Measurements from ENCODE around the gene RIBC1. TPM values are rescaled to one million over a fixed set of nuclear protein-coding genes. Genes with fewer than 3 reads are reported as not detected.

Gene RIBC1
- total and polyA plus RNA-seq, 9 of the 15 experiments (the other 6 are each of a cell fraction or from before 2014, with no cell fraction given): 0.07 to 0.51 (median 0.44) TPM

DNA sequence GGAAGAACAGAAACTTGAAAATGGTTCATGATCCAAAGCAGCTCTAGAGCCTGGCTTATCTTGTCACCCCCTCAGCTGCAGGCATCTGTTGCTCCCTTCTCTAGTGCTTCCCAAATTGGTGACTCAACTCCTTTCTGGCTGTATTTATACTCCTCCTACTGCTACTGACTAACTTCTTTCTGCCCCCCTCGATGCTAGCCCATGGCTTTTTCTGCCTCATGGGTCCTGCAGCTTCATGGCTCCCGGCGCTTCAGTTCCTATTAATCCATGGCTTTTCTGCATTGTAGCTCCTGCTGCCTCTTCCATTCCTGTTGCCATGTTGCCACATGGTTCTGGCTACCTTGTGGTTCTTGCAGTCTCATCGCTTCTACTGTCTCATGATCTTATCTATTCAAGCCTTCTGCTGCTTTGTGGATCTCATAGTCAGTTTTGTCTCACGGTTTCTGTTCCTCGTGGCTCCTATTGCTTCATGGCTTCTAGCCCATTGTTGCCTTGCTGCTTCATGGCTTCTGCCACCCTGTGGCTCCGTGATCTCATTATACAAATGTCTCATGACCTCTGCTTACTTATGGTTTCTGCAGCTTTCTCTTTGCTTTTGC, 48.4 kb upstream of the RIBC1 start (continued):
- TF ChIP-seq FOXP1 (CRISPR knock-in tag; IDR thresholded peaks at IDR 0.05): no peak
- peak; percentile 90 for TF ChIP-seq FOSL1 (tag; conservative IDR thresholded peaks at IDR 0.05)
- TF ChIP-seq NFIC (IDR thresholded peaks at IDR 0.05): peak; percentile 44; the same call in 1 of the 2 replicates
- TF ChIP-seq ZKSCAN3 (CRISPR knock-in tag; IDR thresholded peaks at IDR 0.05): no peak
- no peak for TF ChIP-seq CBX3 (IDR thresholded peaks at IDR 0.05; ENCODE audit: borderline replicate concordance in 1 of 2, low read length in 2 of 2)
- TF ChIP-seq LEF1 (IDR thresholded peaks at IDR 0.05): peak; percentile 87
- TF ChIP-seq, protein P1, sequence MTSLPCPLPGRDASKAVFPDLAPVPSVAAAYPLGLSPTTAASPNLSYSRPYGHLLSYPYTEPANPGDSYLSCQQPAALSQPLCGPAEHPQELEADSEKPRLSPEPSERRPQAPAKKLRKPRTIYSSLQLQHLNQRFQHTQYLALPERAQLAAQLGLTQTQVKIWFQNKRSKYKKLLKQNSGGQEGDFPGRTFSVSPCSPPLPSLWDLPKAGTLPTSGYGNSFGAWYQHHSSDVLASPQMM (CRISPR knock-in tag; IDR thresholded peaks at IDR 0.05): no peak
- TF ChIP-seq, protein P2, sequence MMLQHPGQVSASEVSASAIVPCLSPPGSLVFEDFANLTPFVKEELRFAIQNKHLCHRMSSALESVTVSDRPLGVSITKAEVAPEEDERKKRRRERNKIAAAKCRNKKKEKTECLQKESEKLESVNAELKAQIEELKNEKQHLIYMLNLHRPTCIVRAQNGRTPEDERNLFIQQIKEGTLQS (IDR thresholded peaks at IDR 0.05): peak; percentile 81
- TF ChIP-seq, protein P2 (CRISPR knock-in tag; conservative IDR thresholded peaks at IDR 0.05): 0 out of 2 replicates have a peak, but pooled peaks have one; percentile 3
- no peak for TF ChIP-seq ZNF717 (CRISPR knock-in tag; IDR thresholded peaks at IDR 0.05)
- TF ChIP-seq MYNN (IDR thresholded peaks at IDR 0.05): no peak; the same call in 1 of the 2 replicates
- no peak for TF ChIP-seq MYNN (CRISPR knock-in tag; IDR thresholded peaks at IDR 0.05)
- TF ChIP-seq HCFC1 (IDR thresholded peaks at IDR 0.05; ENCODE audit: low read depth, low read length): no peak
- TF ChIP-seq, protein P3, sequence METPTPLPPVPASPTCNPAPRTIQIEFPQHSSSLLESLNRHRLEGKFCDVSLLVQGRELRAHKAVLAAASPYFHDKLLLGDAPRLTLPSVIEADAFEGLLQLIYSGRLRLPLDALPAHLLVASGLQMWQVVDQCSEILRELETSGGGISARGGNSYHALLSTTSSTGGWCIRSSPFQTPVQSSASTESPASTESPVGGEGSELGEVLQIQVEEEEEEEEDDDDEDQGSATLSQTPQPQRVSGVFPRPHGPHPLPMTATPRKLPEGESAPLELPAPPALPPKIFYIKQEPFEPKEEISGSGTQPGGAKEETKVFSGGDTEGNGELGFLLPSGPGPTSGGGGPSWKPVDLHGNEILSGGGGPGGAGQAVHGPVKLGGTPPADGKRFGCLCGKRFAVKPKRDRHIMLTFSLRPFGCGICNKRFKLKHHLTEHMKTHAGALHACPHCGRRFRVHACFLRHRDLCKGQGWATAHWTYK (CRISPR knock-in tag; IDR thresholded peaks at IDR 0.05): no peak
- no peak for TF ChIP-seq HNRNPL (IDR thresholded peaks at IDR 0.05; ENCODE audit: low read depth, low read length)
- no peak for TF ChIP-seq KDM5B (IDR thresholded peaks at IDR 0.05; ENCODE audit: insufficient replicate concordance, low read depth, low read length)
- no peak for TF ChIP-seq BRCA1 (IDR thresholded peaks at IDR 0.05)
- no peak for TF ChIP-seq BRCA1 (CRISPR knock-in tag; IDR thresholded peaks at IDR 0.05)
- no peak for TF ChIP-seq PHTF2 (CRISPR knock-in tag; IDR thresholded peaks at IDR 0.05)
- TF ChIP-seq, protein P4, sequence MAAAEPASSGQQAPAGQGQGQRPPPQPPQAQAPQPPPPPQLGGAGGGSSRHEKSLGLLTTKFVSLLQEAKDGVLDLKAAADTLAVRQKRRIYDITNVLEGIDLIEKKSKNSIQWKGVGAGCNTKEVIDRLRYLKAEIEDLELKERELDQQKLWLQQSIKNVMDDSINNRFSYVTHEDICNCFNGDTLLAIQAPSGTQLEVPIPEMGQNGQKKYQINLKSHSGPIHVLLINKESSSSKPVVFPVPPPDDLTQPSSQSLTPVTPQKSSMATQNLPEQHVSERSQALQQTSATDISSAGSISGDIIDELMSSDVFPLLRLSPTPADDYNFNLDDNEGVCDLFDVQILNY (CRISPR knock-in tag; IDR thresholded peaks at IDR 0.05): no peak
- no peak for TF ChIP-seq NFXL1 (CRISPR knock-in tag; IDR thresholded peaks at IDR 0.05)
- no peak for TF ChIP-seq SIX5 (IDR thresholded peaks at IDR 0.05; ENCODE audit: borderline replicate concordance in 1 of 2, insufficient read depth in 1 of 2, low read depth in 1 of 2, low read length in 2 of 2)
- TF ChIP-seq HSF4 (CRISPR knock-in tag; IDR thresholded peaks at IDR 0.05; ENCODE audit: borderline replicate concordance): no peak
- TF ChIP-seq RBBP5 (IDR thresholded peaks at IDR 0.05; ENCODE audit: borderline replicate concordance, insufficient read depth, low read length, poor library complexity, severe bottlenecking): no peak
- TF ChIP-seq DPF2 (IDR thresholded peaks at IDR 0.05): peak; percentile 96
- no peak for TF ChIP-seq ZNF212 (CRISPR knock-in tag; IDR thresholded peaks at IDR 0.05)
- TF ChIP-seq JUNB (CRISPR knock-in tag; conservative IDR thresholded peaks at IDR 0.05): no peak
